Effector memory CD4-positive, alpha-beta T cell (primary cell): ENCODE measurements around the gene PTP4A1.

Source experiments
- DNase-seq, 3 donors: peaks; one replicate each; pipeline ENCODE4 v3.0.0-alpha.2; 2020
- H3K27ac ChIP-seq: 2 replicates; pipeline ENCODE4 v1.7.0; 2013; ENCODE audit warnings: mild to moderate bottlenecking, low read length, moderate library complexity; ENCODE audit not compliant: insufficient read depth, poor library complexity, severe bottlenecking
- H3K27me3 ChIP-seq: replicated peaks from 2 replicates; pipeline ENCODE4 v1.7.0; 2013; ENCODE audit warnings: mild to moderate bottlenecking, low read length; ENCODE audit not compliant: insufficient read depth, control insufficient read depth, poor library complexity, severe bottlenecking
- H3K36me3 ChIP-seq: 2 replicates; pipeline ENCODE4 v1.7.0; 2013; ENCODE audit warnings: mild to moderate bottlenecking, low read length, moderate library complexity; ENCODE audit not compliant: control insufficient read depth, insufficient read depth
- H3K4me1 ChIP-seq: 2 replicates; pipeline ENCODE4 v1.7.0; 2013; ENCODE audit warnings: low read length, mild to moderate bottlenecking; ENCODE audit not compliant: control insufficient read depth, insufficient read depth, poor library complexity, severe bottlenecking
- H3K4me3 ChIP-seq: 2 replicates; pipeline ENCODE4 v1.7.0; 2013; ENCODE audit warnings: low read length, low read depth, mild to moderate bottlenecking; ENCODE audit not compliant: insufficient read depth, poor library complexity, severe bottlenecking
- H3K9me3 ChIP-seq: 2 replicates; pipeline ENCODE4 v1.7.0; 2013; ENCODE audit warnings: mild to moderate bottlenecking, low read length, moderate library complexity; ENCODE audit not compliant: control insufficient read depth

Gene PTP4A1

DNA sequence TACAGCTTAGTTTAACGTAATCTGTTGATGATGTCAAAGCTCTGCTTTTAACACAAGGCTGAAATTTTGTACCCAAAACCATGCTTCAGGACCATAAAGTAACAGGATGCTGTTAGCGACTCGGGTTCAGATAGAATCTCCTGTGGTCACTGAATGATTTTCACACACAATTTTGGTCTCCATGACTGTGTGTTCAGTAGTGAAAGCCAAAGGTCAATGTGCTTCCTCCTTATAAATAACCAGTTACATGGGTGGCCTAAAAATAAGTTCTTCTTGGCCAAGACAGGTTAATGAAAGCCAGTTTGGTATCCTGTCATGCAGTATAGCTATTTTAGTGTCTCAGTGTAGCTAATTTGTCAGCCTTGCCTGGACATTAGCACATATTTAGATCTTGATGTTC lies 19.1 kb upstream of the PTP4A1 start:
- Histone ChIP-seq H3K27ac (no peak overlapping the region), H3K4me3 (no peak overlapping the region), H3K27me3 (no peaks in the 10 kb centered on the region), H3K4me1 (no peaks in the 10 kb centered on the region), H3K9me3 (no peaks in the 10 kb centered on the region), H3K36me3 (no peaks in the 10 kb centered on the region)
- DNase-seq, result no peak

DNA sequence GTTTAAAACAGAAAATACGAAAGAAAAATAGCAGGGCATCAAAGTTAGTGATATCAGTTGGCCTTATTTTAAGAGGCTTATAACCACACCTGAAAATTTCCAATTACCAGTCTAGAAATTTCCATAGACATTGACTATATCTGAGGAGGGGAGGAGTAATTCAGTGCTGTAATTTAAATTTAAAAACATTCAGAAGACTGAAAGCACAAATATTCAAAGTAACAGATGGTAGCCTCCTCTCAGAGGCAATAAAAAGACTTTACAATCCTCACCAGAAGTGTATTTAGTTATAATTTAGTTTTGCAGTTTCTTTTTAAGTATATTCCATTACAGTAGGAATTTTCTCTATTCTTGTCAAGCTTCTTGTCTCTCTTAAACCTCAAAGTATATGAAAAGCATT lies 18.4 kb upstream of the PTP4A1 start:
- Histone ChIP-seq H3K9me3 (no peaks in the 10 kb centered on the region), H3K27me3 (no peaks in the 10 kb centered on the region), H3K4me3 (no peak overlapping the region), H3K4me1 (no peaks in the 10 kb centered on the region), H3K27ac (no peak overlapping the region), H3K36me3 (no peaks in the 10 kb centered on the region)
- no peak for DNase-seq

DNA sequence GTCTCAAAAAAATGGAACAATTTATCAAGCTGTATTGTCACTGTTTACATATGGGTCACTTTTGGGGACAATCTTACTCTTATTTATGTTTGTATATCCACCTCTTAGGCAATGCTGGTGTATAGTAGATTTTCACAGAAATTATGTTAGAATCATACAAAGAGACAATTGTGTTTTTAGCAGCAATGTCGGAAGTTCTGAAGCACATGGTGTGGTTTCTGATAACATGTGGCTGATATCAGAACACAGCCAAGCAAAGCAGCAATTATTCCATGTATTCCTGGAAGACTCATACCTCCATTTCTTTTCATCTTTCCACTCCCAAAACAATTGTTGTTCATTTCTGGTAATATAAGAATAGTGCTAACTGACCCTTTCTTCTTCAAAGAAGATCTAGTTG lies 17.5 kb upstream of the PTP4A1 start:
- Histone ChIP-seq H3K36me3 (no peaks in the 10 kb centered on the region), H3K27ac (no peak overlapping the region), H3K27me3 (no peaks in the 10 kb centered on the region), H3K4me1 (no peaks in the 10 kb centered on the region), H3K4me3 (no peak overlapping the region), H3K9me3 (no peaks in the 10 kb centered on the region)
- no peak for DNase-seq

DNA sequence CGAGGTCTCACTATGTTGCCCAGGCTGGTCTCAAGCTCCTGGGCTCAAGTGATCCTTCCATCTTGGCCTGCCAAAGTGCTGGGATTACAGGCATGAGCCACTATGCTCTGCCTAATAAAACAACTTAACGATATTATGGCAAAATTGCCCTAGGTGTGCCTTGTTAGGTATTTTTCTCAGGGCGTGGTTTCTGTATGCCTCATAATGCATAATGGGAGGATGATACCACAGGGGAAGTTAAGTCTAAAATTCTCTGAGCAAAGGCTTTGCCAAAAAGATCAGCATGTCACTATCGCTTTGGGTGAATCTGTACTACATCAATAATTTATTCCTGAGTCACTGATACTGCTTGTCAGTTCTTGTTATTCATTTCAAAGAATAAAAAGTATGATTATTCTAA lies 15.9 kb upstream of the PTP4A1 start:
- H3K4me1 ChIP-seq, result no peaks in the 10 kb centered on the region
- H3K36me3 ChIP-seq, result no peaks in the 10 kb centered on the region
- no peaks in the 10 kb centered on the region for H3K9me3 ChIP-seq
- no peak overlapping the region for H3K27ac ChIP-seq
- H3K4me3 ChIP-seq, result no peak overlapping the region
- no peak for DNase-seq
- no peaks in the 10 kb centered on the region for H3K27me3 ChIP-seq

DNA sequence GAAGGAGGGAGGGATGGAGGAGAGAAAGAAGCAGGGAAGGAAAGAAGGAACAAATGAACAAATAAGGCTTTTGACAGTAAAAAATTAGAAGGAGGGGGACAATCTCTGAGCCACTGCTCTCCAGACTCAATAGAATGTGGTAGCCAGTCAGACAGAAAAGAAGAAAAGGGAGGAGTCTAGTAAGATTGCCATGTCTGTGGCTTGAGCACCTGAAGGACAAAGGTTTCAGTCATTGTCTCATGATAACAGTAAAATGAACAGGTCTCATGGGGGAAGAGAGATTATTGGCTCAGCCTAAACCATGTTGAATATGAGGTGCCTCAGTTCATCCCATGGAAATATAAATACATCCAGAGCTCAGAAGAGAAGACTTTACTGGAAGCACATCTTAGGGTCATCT lies 14.0 kb upstream of the PTP4A1 start:
- Histone ChIP-seq H3K27me3 (no peaks in the 10 kb centered on the region), H3K4me3 (no peak overlapping the region), H3K36me3 (no peaks in the 10 kb centered on the region), H3K27ac (no peak overlapping the region), H3K4me1 (no peaks in the 10 kb centered on the region), H3K9me3 (no peaks in the 10 kb centered on the region)
- DNase-seq, result no peak

DNA sequence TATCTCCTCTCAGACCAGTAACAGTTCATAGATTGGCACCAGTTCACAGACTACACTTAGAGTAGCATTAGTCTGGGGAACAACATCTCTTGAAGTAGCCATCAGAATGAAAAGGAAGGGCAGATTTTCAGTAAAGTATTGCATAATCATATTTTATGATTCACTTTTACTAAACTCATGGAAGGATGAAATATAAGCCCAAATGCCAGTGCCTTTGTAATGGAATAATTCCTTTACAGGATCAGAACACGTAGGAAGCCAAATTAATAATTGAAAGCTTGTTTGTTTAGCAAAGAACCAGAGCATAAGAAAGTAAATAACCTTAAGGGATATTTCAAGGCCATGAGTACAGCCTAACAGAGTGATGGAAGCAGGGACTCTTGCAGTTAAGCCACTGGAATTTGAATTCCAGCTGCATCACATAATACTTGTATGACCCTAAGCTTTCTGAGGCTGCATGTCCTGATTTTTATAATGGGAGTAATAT lies 11.4 kb upstream of the PTP4A1 start:
- no peaks in the 10 kb centered on the region for H3K4me1 ChIP-seq
- H3K36me3 ChIP-seq, result no peaks in the 10 kb centered on the region
- H3K27me3 ChIP-seq, result no peaks in the 10 kb centered on the region
- no peak overlapping the region for H3K27ac ChIP-seq
- no peaks in the 10 kb centered on the region for H3K9me3 ChIP-seq
- no peak for DNase-seq
- H3K4me3 ChIP-seq, result no peak overlapping the region

DNA sequence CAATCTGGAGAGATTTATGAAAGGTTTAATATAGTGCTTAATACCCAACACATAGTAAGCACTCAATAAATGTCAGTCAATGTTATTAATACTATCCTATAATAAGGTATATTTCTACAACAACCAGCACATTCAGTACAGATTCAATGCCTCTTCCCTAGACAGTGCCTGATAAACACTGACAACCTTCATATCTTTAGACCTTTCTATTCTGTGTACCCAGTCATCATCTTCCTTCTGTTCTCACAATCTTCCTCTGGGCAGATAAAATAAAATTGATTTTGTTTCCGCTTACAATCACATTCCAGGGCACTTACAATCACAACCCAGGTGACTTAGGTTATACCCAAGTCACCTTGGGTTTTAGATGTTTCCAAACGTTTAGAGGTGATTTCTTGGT lies 11.0 kb upstream of the PTP4A1 start:
- no peaks in the 10 kb centered on the region for H3K4me1 ChIP-seq
- H3K4me3 ChIP-seq, result no peak overlapping the region
- no peak for DNase-seq
- no peak overlapping the region for H3K27ac ChIP-seq
- no peaks in the 10 kb centered on the region for H3K9me3 ChIP-seq
- H3K27me3 ChIP-seq, result no peaks in the 10 kb centered on the region
- H3K36me3 ChIP-seq, result no peaks in the 10 kb centered on the region

DNA sequence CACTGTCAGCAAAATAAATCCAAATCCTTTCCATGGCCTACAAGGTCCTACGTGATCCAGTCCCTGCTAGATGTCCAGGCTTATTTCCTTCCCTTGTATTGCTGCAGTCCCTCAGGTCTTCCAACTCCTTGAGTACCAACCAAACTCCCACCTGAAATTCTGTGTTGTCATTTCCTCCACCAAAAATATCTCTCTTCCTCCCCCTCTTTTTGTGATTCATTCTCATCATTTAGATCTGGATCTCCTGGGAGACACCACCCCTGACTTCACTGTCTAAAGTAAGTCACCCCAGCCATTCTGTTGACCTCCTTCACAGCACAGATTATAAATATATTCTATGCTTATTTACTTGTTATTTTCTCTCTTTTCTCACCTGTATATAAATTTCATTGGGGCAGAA lies 9.0 kb upstream of the PTP4A1 start:
- H3K4me1 ChIP-seq, result no peaks in the 10 kb centered on the region

DNA sequence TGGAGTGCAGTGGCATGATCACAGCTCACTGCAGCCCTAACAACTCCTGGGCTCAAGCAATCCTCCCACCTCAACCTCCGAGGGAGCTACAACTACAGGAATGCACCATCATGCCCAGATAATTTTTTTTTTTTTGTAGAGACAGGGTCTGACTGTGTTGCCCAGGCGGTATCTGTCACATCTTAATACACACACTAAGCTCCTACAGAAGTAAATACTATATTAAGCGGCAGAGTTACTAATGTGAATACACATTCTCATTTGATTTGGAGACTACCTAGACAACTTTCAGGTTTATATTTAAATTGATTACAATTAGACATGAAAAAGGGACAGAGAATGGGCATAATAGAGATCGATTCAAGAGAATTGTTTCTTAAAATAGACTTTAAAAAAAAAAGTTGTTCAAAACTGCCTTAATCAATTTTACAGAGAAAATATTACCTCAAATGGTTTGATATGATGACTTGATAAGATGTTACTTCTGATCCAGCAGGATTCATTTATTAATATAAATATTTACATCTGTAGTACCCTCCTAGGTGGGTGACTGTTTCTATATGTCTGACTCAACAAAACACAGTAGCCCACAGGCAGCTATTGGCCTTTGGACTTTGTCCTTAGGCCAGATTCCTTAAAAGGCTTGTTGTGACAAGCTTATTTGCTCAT lies 7.1 kb upstream of the PTP4A1 start:
- no peak for DNase-seq
- Histone ChIP-seq H3K4me3 (no peak overlapping the region), H3K27ac (no peak overlapping the region), H3K27me3 (no peaks in the 10 kb centered on the region), H3K36me3 (no peaks in the 10 kb centered on the region), H3K9me3 (no peaks in the 10 kb centered on the region), H3K4me1 (no peaks in the 10 kb centered on the region)

More for the DNA sequence above, 9.0 kb upstream of the PTP4A1 start:
- H3K27ac ChIP-seq, result no peak overlapping the region
- H3K4me3 ChIP-seq, result no peak overlapping the region
- no peaks in the 10 kb centered on the region for H3K36me3 ChIP-seq
- no peaks in the 10 kb centered on the region for H3K9me3 ChIP-seq
- DNase-seq, result no peak
- no peaks in the 10 kb centered on the region for H3K27me3 ChIP-seq

DNA sequence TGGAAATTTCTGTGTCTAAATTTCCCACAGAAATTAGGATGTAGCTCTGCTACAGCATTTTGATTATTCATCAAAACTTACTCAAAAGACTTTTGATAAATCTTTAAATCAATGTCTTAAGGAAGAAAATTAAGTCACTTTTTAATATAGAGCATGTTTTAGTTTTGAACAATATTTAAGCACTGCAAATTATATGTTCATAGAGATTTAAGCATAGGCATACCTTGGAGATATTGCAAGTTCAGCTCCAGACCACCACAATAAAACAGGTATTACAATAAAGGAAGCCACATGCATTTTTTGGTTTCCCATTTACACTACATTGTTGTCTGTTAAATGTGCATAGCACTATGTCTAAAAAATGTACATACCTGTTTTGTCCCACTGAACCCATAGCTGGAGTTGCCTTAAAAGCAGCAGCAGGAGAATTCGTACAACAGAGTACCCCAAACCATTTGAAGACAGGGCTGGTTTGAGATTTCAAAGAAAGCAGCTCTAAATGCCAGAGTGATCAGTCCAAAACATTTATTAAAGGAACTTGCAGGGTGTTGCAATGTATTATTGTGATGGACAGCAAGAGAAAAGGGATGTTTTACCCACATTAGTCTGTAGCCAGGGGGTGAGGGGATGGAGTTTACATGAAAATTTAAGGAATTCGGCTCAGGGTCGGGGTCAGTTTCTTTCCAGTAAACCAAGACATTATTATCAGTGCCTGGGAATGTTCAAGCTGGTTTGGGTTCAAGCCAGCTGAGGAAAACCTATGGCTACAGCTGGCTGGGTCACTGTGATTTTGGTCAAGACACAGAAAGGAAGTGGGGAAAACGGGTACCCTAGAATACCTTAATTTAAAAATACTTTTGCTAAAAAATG lies 6.3 kb upstream of the PTP4A1 start:
- H3K9me3 ChIP-seq, result no peaks in the 10 kb centered on the region
- H3K36me3 ChIP-seq, result no peaks in the 10 kb centered on the region
- H3K4me1 ChIP-seq, result no peaks in the 10 kb centered on the region
- H3K27ac ChIP-seq, result no peak overlapping the region
- DNase-seq, result no peak
- H3K4me3 ChIP-seq, result no peak overlapping the region
- H3K27me3 ChIP-seq, result no peaks in the 10 kb centered on the region
